ENCODE data around the gene SLC4A1AP. TPM values are rescaled to one million over a fixed set of nuclear protein-coding genes. Genes with fewer than 3 reads are reported as not detected.

Gene SLC4A1AP, protein sequence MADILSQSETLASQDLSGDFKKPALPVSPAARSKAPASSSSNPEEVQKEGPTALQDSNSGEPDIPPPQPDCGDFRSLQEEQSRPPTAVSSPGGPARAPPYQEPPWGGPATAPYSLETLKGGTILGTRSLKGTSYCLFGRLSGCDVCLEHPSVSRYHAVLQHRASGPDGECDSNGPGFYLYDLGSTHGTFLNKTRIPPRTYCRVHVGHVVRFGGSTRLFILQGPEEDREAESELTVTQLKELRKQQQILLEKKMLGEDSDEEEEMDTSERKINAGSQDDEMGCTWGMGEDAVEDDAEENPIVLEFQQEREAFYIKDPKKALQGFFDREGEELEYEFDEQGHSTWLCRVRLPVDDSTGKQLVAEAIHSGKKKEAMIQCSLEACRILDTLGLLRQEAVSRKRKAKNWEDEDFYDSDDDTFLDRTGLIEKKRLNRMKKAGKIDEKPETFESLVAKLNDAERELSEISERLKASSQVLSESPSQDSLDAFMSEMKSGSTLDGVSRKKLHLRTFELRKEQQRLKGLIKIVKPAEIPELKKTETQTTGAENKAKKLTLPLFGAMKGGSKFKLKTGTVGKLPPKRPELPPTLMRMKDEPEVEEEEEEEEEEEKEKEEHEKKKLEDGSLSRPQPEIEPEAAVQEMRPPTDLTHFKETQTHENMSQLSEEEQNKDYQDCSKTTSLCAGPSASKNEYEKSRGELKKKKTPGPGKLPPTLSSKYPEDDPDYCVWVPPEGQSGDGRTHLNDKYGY
- 37.8 and 47.9 TPM in 2 replicates for polyA plus RNA-seq
- 46.5 and 52.1 TPM in 2 replicates for polyA minus RNA-seq

DNA sequence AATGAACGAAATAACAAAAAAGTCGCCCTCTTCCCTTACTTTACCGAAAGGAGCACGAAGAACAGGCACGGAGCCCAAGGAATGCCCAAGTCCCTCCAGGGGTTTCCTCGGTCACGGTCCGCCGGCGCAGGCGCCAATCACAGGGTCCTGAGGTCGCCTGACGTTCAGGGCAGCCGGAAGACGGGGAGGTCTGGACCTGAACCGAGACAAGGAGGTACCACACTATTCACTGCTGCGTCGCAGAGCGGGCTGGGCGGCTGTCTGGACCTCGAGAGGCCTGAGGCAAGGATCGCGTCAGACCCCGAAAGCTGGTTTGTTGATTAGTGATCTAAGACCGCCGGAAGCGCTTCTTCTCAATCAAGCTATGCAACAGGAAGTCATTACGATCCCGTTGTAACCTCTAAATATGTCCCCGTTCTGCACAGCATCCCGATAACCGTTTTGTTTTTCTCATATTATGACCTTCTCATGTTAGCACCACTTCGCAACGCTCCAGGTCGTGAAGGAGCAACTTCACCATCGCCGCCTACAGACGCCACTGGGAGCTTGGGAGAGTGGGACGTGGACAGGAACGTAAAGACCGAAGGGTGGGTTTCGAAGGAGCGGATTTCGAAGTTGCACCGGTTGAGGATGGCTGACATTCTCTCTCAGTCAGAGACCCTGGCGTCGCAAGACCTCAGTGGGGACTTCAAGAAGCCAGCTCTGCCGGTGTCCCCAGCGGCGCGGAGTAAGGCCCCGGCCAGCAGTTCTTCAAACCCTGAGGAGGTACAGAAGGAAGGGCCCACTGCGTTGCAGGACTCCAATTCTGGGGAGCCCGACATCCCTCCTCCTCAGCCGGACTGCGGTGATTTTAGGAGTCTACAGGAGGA, at the start of gene SLC4A1AP, which contains the start of gene SUPT7L:
Gene SLC4A1AP, plus strand, starts transcription at position 605 of the 869 bp plus-strand sequence. Its CDS starts 26 bp downstream, at position 631.
Gene SUPT7L, minus strand, starts transcription at position 330 of the 869 bp plus-strand sequence. CDS start 1,422 bp downstream, outside the sequence.
- Histone ChIP-seq H3K27me3 (ENCODE audit: insufficient read depth, low read depth, low read length) (no peaks in the 10 kb centered on the region), H3K9me2 (ENCODE audit: insufficient read depth, low read length) (no peaks in the 10 kb centered on the region), H3K9ac (ENCODE audit: low read length) (peak within 1 kb of the TSS; percentile 89), H3K9me3 (ENCODE audit: low read length) (no peaks in the 10 kb centered on the region), H3K36me3 (ENCODE audit: insufficient read depth, low read length) (peaks cover 10% of the 10 kb centered on the region), H4K20me1 (ENCODE audit: insufficient read depth) (no peaks in the 10 kb centered on the region), H3K4me2 (ENCODE audit: low read length) (peak within 1 kb of the TSS; percentile 77), H3K79me2 (replicated peaks; ENCODE audit: insufficient read depth, low read length) (peaks cover 37% of the 10 kb centered on the region), H2AFZ (ENCODE audit: low read depth, low read length) (peak within 1 kb of the TSS; percentile 73), H3F3A (ENCODE audit: insufficient read depth, low read length, poor library complexity, severe bottlenecking) (no peaks in the 10 kb centered on the region), H3K27ac (ENCODE audit: low read length) (peak within 1 kb of the TSS; percentile 98), H3K4me3 (ENCODE audit: low read length) (peak within 1 kb of the TSS; percentile 90)
- TF ChIP-seq POLR2AphosphoS5 (IDR thresholded peaks at IDR 0.05) (peak; percentile 74), TAF1 (IDR thresholded peaks at IDR 0.05; ENCODE audit: low read depth) (peak; percentile 95), MXI1 (conservative IDR thresholded peaks at IDR 0.05; ENCODE audit: poor library complexity, severe bottlenecking) (peak; percentile 86), EP300 (conservative IDR thresholded peaks at IDR 0.05; ENCODE audit: poor library complexity, severe bottlenecking) (peak; percentile 77), EZH2 (IDR thresholded peaks at IDR 0.05; ENCODE audit: borderline replicate concordance, insufficient read depth, low read length, poor library complexity, severe bottlenecking) (no peak), RAD21 (conservative IDR thresholded peaks at IDR 0.05) (no peak), SMC3 (conservative IDR thresholded peaks at IDR 0.05; ENCODE audit: poor library complexity) (peak; percentile 55)
- TF ChIP-seq, protein P1, sequence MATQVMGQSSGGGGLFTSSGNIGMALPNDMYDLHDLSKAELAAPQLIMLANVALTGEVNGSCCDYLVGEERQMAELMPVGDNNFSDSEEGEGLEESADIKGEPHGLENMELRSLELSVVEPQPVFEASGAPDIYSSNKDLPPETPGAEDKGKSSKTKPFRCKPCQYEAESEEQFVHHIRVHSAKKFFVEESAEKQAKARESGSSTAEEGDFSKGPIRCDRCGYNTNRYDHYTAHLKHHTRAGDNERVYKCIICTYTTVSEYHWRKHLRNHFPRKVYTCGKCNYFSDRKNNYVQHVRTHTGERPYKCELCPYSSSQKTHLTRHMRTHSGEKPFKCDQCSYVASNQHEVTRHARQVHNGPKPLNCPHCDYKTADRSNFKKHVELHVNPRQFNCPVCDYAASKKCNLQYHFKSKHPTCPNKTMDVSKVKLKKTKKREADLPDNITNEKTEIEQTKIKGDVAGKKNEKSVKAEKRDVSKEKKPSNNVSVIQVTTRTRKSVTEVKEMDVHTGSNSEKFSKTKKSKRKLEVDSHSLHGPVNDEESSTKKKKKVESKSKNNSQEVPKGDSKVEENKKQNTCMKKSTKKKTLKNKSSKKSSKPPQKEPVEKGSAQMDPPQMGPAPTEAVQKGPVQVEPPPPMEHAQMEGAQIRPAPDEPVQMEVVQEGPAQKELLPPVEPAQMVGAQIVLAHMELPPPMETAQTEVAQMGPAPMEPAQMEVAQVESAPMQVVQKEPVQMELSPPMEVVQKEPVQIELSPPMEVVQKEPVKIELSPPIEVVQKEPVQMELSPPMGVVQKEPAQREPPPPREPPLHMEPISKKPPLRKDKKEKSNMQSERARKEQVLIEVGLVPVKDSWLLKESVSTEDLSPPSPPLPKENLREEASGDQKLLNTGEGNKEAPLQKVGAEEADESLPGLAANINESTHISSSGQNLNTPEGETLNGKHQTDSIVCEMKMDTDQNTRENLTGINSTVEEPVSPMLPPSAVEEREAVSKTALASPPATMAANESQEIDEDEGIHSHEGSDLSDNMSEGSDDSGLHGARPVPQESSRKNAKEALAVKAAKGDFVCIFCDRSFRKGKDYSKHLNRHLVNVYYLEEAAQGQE (IDR thresholded peaks at IDR 0.05; ENCODE audit: borderline replicate concordance) = peak; percentile 83
- TF ChIP-seq, protein P2, sequence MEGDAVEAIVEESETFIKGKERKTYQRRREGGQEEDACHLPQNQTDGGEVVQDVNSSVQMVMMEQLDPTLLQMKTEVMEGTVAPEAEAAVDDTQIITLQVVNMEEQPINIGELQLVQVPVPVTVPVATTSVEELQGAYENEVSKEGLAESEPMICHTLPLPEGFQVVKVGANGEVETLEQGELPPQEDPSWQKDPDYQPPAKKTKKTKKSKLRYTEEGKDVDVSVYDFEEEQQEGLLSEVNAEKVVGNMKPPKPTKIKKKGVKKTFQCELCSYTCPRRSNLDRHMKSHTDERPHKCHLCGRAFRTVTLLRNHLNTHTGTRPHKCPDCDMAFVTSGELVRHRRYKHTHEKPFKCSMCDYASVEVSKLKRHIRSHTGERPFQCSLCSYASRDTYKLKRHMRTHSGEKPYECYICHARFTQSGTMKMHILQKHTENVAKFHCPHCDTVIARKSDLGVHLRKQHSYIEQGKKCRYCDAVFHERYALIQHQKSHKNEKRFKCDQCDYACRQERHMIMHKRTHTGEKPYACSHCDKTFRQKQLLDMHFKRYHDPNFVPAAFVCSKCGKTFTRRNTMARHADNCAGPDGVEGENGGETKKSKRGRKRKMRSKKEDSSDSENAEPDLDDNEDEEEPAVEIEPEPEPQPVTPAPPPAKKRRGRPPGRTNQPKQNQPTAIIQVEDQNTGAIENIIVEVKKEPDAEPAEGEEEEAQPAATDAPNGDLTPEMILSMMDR (IDR thresholded peaks at IDR 0.05; ENCODE audit: poor library complexity, severe bottlenecking) = peak; percentile 52

Measured in neural cell (in vitro differentiated cells).